ENCODE results near the gene HNRNPH1.
A peak's percentile ranks its signal among the peaks of the same experiment; 100 is the strongest.

- TF ChIP-seq, protein P1, sequence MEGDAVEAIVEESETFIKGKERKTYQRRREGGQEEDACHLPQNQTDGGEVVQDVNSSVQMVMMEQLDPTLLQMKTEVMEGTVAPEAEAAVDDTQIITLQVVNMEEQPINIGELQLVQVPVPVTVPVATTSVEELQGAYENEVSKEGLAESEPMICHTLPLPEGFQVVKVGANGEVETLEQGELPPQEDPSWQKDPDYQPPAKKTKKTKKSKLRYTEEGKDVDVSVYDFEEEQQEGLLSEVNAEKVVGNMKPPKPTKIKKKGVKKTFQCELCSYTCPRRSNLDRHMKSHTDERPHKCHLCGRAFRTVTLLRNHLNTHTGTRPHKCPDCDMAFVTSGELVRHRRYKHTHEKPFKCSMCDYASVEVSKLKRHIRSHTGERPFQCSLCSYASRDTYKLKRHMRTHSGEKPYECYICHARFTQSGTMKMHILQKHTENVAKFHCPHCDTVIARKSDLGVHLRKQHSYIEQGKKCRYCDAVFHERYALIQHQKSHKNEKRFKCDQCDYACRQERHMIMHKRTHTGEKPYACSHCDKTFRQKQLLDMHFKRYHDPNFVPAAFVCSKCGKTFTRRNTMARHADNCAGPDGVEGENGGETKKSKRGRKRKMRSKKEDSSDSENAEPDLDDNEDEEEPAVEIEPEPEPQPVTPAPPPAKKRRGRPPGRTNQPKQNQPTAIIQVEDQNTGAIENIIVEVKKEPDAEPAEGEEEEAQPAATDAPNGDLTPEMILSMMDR (IDR thresholded peaks at IDR 0.05), result no peak
- TF ChIP-seq SIN3A (IDR thresholded peaks at IDR 0.05; ENCODE audit: borderline replicate concordance, insufficient read depth, low read depth, low read length), result 0 out of 2 replicates have a peak, but pooled peaks have one; percentile 48
Measured at GRCh38 chr5:179606910-179607159, 16.6 kb downstream of the HNRNPH1 start.
